Raji (cell line): ENCODE results near the gene PLD3.

Experiments used
- POLR2A ChIP-seq: IDR thresholded peaks from 2 replicates; pipeline ENCODE4 v1.6.1; 2011; ENCODE audit warnings: low read depth, low read length, control low read depth; ENCODE audit not compliant: insufficient read depth

The PLD3 gene, protein sequence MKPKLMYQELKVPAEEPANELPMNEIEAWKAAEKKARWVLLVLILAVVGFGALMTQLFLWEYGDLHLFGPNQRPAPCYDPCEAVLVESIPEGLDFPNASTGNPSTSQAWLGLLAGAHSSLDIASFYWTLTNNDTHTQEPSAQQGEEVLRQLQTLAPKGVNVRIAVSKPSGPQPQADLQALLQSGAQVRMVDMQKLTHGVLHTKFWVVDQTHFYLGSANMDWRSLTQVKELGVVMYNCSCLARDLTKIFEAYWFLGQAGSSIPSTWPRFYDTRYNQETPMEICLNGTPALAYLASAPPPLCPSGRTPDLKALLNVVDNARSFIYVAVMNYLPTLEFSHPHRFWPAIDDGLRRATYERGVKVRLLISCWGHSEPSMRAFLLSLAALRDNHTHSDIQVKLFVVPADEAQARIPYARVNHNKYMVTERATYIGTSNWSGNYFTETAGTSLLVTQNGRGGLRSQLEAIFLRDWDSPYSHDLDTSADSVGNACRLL

DNA sequence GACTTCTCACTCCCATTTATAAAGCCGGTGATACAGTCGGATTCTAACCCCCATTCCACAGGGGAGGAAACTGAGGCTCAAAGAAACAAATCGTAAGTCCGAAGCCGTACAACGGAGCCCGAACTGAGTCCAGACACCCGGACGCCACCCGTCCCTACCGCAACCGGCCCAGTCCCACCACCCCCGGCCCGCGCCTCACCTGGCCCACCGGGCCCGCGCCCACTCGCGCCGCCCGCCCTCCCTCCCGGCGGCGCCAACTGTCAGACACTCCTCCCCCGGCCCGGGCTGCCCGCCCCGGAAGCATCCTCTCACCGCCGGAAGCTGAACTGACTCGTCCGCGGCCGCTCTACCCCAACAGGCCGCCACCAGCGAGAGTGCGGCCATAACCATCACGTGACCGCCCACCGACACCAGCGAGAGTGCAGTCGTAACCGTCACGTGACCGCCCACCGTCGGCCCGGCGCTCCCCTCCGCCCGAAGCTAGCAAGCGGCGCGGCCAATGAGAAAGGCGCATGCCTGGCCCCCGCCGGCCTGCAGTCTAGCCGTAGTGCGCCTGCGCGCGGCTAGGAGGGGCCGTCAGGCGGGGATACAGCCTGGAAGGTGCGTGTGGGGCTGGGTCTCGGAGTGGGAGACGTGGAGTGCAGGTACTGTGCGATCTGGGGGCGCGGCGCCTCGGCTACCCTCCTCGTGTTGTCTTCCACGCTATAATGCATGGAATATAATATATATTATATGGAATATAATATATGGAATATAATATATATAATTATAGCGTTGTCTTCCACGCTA lies at the start of gene PLD3, which contains the start of gene C19orf47:
Gene PLD3 (plus strand): TSS at position 571 of the 789 bp plus-strand sequence. CDS start 17,789 bp downstream, outside the sequence.
Gene C19orf47 (minus strand): TSS at position 273 of the 789 bp plus-strand sequence. CDS start 6,540 bp downstream, outside the sequence.
- peak; percentile 92 for TF ChIP-seq POLR2A

DNA sequence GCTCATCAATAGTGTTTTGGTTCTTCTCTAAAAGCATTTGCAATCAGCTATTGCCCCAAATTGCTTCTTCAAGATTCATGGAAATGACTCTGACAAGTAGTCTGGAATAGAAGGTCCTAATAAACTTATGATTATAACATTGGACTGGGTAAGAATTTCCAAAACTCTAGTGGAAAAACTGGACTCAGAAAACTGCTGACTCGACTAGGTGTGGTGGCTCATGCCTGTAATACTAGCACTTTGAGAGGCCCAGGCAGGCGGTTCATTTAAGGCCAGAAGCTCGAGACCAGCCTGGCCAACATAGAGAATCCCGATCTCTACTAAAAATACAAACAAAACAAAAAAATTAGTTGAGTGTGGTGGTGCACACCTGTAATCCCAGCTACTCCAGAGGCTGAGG lies 47.8 kb upstream of the PLD3 start:
- no peak for TF ChIP-seq POLR2A

DNA sequence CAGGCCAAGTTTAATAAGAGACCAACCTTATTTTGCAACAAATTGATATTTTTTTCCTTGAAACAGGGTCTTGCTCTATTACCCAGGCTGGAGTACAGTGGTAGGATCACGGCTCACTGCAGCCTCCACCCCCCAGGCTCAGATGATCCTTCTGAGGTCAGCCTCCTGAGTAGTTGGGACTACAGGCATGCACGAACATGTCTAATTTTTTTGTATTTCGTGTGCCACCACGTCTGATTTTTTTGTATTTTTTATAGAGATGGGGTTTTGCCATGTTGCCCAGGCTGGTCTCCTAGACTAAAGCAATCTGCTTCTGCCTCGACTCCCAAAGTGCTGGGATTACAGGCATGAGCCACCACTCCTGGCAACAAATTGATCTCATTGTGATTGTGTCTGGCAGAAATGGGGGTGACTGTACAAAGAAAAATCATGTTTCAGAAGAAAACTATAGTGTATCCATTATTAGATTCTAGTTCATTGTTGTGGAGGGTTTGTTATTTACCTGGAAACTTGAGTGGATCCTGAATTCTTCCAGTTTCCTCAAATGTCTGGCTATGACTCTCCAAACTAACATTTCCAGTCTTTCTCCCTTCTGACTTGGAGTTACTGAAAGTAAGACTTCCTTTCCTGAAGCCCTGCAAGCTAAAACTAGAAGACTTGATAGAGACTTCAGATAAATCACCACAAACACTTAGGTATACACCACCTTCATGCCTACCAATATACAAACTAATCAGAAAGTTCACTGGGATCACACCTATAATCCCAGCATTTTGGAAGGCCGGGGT lies 46.1 kb upstream of the PLD3 start:
- no peak for TF ChIP-seq POLR2A

DNA sequence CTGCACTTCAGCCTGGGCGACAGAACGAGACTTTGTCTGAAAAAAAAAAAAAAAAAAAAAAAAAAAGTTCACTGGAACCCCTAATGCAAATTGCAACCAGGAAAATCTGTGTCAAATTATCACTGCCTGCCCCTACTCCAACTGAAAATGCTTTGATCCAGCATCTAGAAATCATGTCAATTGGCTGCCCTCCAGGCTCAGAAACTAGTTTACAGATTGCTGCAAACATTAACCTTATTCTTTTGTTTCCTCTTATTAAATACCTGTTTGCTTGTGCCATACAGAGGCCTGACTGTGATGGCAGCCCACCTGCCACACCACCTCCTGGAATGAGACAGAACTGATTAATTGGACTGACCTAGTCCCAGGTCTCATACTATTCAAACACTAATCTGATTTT lies 44.7 kb upstream of the PLD3 start:
- TF ChIP-seq POLR2A: no peak

DNA sequence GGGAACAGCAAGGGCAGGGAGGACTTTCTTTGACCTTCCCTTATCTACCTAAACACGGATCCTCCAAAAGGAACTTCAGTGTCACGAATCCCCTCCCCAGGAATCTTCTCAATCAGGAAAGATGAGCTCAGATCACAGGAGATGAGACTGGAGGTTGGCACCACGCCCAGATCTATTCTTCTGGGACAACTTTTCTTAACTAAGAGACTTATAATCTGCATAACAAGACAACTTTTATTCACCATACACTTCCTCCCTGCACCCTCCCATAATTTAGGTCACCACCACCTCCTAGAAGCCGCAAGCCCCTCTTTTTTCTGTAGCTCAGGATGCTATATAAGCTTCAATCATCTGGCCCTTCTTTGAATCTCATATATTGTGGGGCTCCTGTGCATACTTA lies 44.2 kb upstream of the PLD3 start:
- no peak for TF ChIP-seq POLR2A

DNA sequence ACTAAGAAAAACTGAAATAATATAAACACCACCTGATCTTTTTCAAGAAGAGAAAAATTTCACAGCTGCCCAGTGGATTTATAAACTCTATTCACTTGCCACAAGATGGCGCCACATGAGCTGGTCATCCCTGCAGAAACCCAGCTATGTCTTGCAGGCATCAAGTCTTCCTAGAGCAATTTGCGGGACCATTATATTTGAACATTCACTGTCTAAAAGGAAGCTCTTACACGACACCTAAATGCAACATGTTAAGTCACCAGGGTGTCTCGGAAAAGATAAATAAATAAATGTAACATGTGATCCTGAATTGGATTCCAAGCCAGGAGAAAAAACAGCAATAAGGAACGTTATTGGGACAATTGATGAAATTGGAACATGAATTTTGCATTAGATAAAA lies 43.1 kb upstream of the PLD3 start:
- TF ChIP-seq POLR2A: no peak

DNA sequence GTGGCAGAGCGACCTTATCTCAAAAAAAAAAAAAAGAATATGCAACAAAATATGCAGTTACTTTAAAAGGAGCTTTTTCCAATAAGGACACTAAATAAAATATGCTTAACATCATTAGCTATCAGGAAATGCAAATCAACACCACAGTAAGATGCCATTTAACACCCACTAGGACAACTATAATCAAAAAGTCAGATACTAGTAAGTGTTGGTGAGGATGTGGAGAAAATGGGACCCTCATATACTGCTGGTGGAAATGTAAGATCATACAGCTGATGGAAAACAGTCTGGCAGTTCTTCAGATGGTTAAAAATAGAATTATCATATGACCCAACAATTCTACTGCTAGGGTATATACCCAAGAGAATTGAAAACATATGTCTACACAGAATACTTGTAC lies 38.8 kb upstream of the PLD3 start:
- TF ChIP-seq POLR2A: no peak

DNA sequence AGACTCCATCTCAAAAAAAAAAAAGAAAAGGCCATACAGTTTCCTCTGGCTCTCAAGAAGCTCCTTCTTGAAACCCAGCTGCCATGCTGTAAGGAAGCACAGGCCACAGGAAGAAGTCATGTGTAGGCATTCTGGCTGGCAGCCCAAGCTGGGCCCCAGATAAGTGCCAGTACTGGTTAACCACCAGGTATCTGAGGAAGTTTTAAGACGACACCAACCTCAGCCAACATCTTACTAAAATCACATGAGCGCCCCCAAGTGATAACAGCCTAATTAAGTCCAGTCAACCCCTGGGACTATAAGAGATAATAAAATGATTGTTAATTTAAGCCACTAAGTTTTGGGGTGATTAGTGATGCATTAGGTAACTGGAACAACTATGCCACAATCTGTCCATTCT lies 36.0 kb upstream of the PLD3 start:
- TF ChIP-seq POLR2A: no peak

DNA sequence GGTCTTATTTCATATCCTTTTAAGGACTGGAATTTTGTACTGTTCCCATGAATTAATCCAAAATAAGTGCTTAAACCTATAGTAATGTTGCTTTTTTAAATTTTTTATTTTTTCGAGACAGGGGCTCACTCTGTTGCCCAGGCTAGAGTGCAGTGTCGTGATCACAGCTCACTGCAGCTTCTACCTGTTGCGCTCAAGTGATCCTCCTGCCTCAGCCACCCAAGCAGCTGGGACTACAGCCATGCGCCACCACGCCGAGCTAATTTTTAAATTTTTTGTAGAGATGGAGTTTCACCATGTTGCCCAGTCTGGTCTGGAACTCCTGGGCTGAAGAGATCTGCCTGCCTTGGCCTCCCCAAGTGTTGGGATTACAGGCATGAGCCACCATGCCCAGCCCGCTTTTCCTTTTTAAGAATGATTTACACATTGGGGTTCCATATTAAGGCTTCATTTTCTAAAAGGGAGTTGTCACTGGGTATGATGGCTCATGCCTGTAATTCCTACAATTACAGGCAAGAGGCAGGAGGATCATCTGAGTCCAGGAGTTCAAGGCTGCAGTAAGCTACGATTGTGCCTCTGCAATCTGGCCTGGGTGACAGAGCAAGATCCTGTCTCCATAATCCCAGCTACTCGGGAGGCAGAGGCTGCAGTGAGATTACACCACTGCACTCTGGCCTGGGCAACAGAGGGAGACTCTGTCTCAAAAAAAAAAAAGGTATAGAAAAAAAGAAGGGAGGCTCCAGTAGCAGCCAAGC lies 35.1 kb upstream of the PLD3 start:
- TF ChIP-seq POLR2A: no peak

DNA sequence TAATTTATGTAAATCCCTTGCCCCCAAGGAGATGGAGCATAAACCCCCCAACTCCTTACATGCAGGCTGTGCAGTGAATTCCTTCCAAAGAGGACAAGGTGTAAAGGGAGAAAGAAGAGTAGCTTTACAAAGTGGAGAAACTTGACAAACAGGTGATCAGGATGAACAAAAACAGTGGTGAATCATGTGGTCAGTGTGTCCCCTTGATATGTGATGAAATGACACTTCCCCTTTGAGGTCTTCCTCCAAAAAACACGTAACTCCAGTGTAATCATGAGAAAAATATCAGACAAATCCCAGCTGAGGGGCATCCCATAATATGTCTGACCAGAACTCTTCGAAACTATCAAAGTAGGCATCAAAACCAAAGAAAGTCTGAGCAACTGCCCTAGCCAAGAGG lies 33.8 kb upstream of the PLD3 start:
- TF ChIP-seq POLR2A: no peak

DNA sequence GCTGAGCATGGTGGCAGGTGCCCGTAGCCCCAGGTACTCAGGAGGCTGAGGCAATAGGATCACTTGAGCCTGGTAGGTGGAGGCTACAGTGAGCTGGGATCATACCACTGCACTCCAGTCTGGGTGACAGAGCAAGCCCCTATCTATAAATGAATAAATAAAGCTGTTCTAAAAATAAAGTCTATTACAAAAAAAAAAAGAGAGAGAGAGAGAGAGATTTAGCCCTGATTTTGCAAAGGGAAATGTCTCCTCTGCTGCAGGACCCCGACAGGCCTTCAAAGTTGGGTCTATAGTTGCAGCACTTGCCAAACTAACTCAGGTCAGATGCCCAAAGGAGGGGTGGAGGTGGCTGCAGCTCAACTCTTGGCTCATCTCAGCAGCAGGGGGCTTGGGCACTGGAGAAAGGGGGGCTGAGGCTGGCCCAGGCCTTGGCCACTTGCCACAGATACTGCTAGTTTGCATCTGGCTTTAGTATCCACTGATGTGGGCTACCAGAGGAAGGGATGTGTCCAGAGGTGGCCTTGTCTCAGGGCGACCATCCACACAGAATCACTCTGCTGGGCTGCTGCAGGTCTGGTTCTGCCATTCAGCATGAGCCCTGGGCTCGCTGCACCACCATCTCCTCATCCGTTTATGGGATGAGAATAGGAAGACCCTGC lies 32.6 kb upstream of the PLD3 start:
- TF ChIP-seq POLR2A: no peak

DNA sequence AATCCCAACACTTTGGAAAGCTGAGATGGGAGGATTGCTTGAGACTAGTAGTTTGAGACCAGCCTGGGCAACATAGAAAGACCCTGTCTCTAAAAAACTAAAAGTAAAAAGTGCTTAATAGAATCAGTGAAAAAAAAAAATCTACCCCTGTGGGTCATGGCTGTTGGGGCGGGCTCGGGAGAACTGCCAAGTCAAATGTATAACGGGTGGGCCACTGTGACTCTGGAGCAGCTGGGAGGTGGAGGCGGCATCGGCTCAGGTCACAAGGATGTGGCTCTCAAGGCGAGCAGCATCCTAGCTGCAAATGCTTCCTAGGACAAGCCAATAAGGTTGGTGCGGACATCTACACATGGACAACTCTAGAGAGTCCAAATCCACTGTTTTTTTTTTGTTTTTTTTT lies 31.2 kb upstream of the PLD3 start:
- no peak for TF ChIP-seq POLR2A

DNA sequence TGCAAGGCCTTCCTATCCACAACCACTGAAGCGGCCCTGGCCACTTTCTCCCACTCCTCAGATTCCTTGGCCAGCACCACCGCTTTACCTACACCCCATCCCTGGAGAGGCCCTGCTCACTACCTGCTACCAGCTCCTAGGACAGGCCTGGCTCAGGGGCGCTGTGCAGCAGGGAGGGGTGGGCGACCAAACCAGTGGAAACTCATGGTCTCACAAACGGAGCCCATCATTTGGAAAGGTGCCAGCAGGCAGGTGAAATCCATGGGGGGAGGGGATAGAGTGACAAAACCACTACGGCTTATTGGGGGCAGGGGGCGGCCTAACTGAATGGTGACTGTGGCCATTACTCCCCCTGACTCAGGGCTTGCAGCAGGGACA lies 27.9 kb upstream of the PLD3 start:
- TF ChIP-seq POLR2A: no peak

DNA sequence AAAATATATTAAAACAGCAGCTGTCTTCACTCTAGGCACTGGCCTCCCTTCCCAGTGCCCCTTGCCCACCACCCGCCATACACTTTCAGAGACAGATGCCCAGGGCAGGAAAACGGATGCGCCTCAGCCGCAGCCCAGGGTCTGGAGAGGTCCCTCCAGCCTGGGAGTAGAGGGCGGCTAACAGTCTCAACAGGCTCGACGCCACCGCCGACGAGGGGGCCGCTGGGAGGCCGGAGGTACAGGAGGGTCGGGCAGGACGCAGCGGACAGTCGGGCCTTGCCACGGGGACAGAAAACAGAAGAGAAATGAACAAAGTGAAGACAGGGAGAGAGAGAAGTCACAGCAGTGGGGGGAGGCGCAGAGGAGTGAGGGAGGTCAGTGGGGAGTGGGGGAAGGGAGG lies 27.4 kb upstream of the PLD3 start:
- TF ChIP-seq POLR2A: no peak
